Measurements from ENCODE around the gene ARMS2.

GRCh38 chr10:122417667-122418066 is 36.8 kb upstream of the ARMS2 start:
- TF ChIP-seq CTCF (conservative IDR thresholded peaks at IDR 0.05): no peak
- no peak for TF ChIP-seq ZFX (IDR thresholded peaks at IDR 0.05)
